GM23248 (cell line): ENCODE data around the gene MRTFA.

Source experiments
- EZH2 ChIP-seq: fragments of 200-600 bp; sonication (generic); IDR thresholded peaks from 2 replicates; pipeline ENCODE4 v1.6.1; 2018; ENCODE audit warnings: antibody characterized with exemption, mild to moderate bottlenecking; ENCODE audit not compliant: insufficient read depth, poor library complexity, severe bottlenecking
- EZH2phosphoT487 ChIP-seq: fragments of 200-600 bp; sonication (generic); IDR thresholded peaks from 2 replicates; pipeline ENCODE4 v1.6.1; 2018; ENCODE audit warnings: antibody characterized with exemption, moderate library complexity, mild to moderate bottlenecking, low read depth; ENCODE audit not compliant: insufficient read depth

- TF ChIP-seq EZH2phosphoT487 (no peak), EZH2 (no peak)
These were observed 204.4 kb downstream of the MRTFA start for GRCh38 chr22:40432157-40432556.
